Superior temporal gyrus (tissue), 1 donor: ENCODE results near the gene ABCF2.

Experiments
- DNase-seq: peaks from one replicate; pipeline ENCODE4 v3.0.0-alpha.2; 2016; ENCODE audit errors: extremely low spot score

Gene ABCF2

GRCh38 chr7:151195616-151196450, 31.2 kb downstream of the ABCF2 start:
- DNase-seq, result no peak

GRCh38 chr7:151194188-151194587, 32.8 kb downstream of the ABCF2 start:
- DNase-seq, result no peak

- no peak for DNase-seq
Measured at GRCh38 chr7:151193203-151193978, 33.6 kb downstream of the ABCF2 start.

- no peak for DNase-seq
Measured at GRCh38 chr7:151192002-151192539, 34.9 kb downstream of the ABCF2 start.

GRCh38 chr7:151191544-151191943, 35.5 kb downstream of the ABCF2 start:
- no peak for DNase-seq

GRCh38 chr7:151189038-151189437, 38.0 kb downstream of the ABCF2 start:
- DNase-seq, result no peak

GRCh38 chr7:151188252-151188542, 38.8 kb downstream of the ABCF2 start:
- no peak for DNase-seq

GRCh38 chr7:151187409-151188251, 39.4 kb downstream of the ABCF2 start:
- DNase-seq, result no peak

- no peak for DNase-seq
Measured at GRCh38 chr7:151186640-151187408, 40.2 kb downstream of the ABCF2 start, which contains the start of gene ASB10. TSS of gene ASB10 (minus strand) at chr7:151187250. CDS start at chr7:151187130, 120 bp downstream.

- no peak for DNase-seq
Measured at GRCh38 chr7:151185762-151186639, 41.0 kb downstream of the ABCF2 start.

GRCh38 chr7:151181011-151181431, 46.0 kb downstream of the ABCF2 start:
- DNase-seq, result no peak

GRCh38 chr7:151179946-151180345, 47.1 kb downstream of the ABCF2 start:
- DNase-seq, result no peak

GRCh38 chr7:151179287-151179860, 47.6 kb downstream of the ABCF2 start:
- no peak for DNase-seq

GRCh38 chr7:151178831-151179230, 48.2 kb downstream of the ABCF2 start:
- no peak for DNase-seq

- no peak for DNase-seq
Measured at GRCh38 chr7:151178236-151178635, 48.8 kb downstream of the ABCF2 start.

GRCh38 chr7:151177310-151177709, 49.7 kb downstream of the ABCF2 start:
- DNase-seq, result no peak

GRCh38 chr7:151176401-151176800, 50.6 kb downstream of the ABCF2 start:
- DNase-seq, result no peak

GRCh38 chr7:151175793-151176311, 51.2 kb downstream of the ABCF2 start:
- no peak for DNase-seq

- DNase-seq, result no peak
Measured at GRCh38 chr7:151175047-151175792, 51.8 kb downstream of the ABCF2 start.
